AG10803 (cell line): Measurements from ENCODE around the gene TMPRSS7.

Experiments
- DNase-seq: peaks from one replicate; pipeline ENCODE4 v3.0.0; 2010; ENCODE audit warnings: low read depth
- H3K4me3 ChIP-seq: 2 replicates; pipeline ENCODE4 v1.5.1; 2011; ENCODE audit warnings: mild to moderate bottlenecking, low read length, control low read depth
- CTCF ChIP-seq: conservative IDR thresholded peaks from 2 replicates; pipeline ENCODE4 v1.5.1; 2011; ENCODE audit warnings: mild to moderate bottlenecking, low read length, control low read depth, inconsistent platforms

The TMPRSS7 gene

GRCh38 chr3:112034436-112034835 lies at the start of gene TMPRSS7:
TSS of gene TMPRSS7 (plus strand) at chr3:112034736. CDS start at chr3:112034846, 110 bp downstream.
- DNase-seq, result no peak
- no peak within 1 kb of the TSS for H3K4me3 ChIP-seq
- TF ChIP-seq CTCF, result no peak

- DNase-seq, result no peak
- no peak overlapping the region for H3K4me3 ChIP-seq
- no peak for TF ChIP-seq CTCF
These were observed 47.7 kb upstream of the TMPRSS7 start for GRCh38 chr3:111986800-111987199.

GRCh38 chr3:111989061-111989678 lies 45.4 kb upstream of the TMPRSS7 start:
- TF ChIP-seq CTCF, result peak; percentile 93
- no peak overlapping the region for H3K4me3 ChIP-seq
- DNase-seq, result peak; percentile 72

- TF ChIP-seq CTCF, result no peak
- H3K4me3 ChIP-seq, result no peak overlapping the region
- DNase-seq, result no peak
These were observed 41.5 kb upstream of the TMPRSS7 start for GRCh38 chr3:111993038-111993437.

GRCh38 chr3:111998636-111999483 lies 35.7 kb upstream of the TMPRSS7 start, which contains the start of gene TAGLN3:
TSS of gene TAGLN3 (plus strand) at chr3:111998922. CDS start at chr3:111999423, 501 bp downstream.
- TF ChIP-seq CTCF, result no peak
- H3K4me3 ChIP-seq, result peak within 1 kb of the TSS; percentile 54
- DNase-seq, result no peak

GRCh38 chr3:111999484-112000324 lies 34.8 kb upstream of the TMPRSS7 start:
- DNase-seq, result no peak
- H3K4me3 ChIP-seq, result peak overlapping the region; percentile 54
- TF ChIP-seq CTCF, result no peak
